ENCODE results near the gene BCAS3.

- no peak for TF ChIP-seq POLR2AphosphoS5 (IDR thresholded peaks at IDR 0.05; ENCODE audit: low read depth, low read length)
- no peak for TF ChIP-seq POLR2A (IDR thresholded peaks at IDR 0.05; ENCODE audit: low read depth, low read length)
Measured at GRCh38 chr17:61283043-61283442, 605.4 kb downstream of the BCAS3 start.
